Measurements from ENCODE around the gene GSTM4.

DNA sequence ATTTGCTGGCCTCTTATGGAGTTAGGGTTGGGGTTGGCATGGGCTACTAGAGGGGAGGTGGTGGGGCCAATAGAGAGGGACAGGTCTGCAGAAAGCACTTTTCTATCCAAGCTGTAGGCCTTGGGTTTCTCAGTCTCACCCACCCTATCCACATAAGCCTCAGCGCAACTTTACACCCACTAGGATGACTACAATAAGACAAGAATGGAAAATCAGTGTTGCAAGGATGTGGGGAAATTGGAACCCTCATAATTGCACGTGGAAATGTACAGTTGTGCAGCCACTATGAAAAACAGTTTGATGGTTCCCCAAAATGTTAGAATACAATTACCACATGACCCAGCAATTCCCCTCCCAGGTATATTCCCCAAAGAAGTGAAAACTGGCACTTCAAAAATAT is 14.0 kb upstream of the GSTM4 start:
- TF ChIP-seq, protein P1, sequence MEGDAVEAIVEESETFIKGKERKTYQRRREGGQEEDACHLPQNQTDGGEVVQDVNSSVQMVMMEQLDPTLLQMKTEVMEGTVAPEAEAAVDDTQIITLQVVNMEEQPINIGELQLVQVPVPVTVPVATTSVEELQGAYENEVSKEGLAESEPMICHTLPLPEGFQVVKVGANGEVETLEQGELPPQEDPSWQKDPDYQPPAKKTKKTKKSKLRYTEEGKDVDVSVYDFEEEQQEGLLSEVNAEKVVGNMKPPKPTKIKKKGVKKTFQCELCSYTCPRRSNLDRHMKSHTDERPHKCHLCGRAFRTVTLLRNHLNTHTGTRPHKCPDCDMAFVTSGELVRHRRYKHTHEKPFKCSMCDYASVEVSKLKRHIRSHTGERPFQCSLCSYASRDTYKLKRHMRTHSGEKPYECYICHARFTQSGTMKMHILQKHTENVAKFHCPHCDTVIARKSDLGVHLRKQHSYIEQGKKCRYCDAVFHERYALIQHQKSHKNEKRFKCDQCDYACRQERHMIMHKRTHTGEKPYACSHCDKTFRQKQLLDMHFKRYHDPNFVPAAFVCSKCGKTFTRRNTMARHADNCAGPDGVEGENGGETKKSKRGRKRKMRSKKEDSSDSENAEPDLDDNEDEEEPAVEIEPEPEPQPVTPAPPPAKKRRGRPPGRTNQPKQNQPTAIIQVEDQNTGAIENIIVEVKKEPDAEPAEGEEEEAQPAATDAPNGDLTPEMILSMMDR (IDR thresholded peaks at IDR 0.05) = no peak
- no peak for TF ChIP-seq POLR2A (IDR thresholded peaks at IDR 0.05)

Data from body of pancreas (tissue), 4 donors.